ENCODE measurements around the gene LSM4. TPM values are rescaled to one million over a fixed set of nuclear protein-coding genes. Genes with fewer than 3 reads are reported as not detected.

Gene LSM4
- total and polyA plus RNA-seq, 2 of the 13 experiments (the other 11 are each of a cell fraction or from before 2014, with no cell fraction given), result 65.8 to 166 TPM

- TF ChIP-seq ZNF574 (CRISPR knock-in tag; IDR thresholded peaks at IDR 0.05) (peak; percentile 45; the same call in 1 of the 2 replicates), MYNN (CRISPR knock-in tag; IDR thresholded peaks at IDR 0.05; ENCODE audit: low read depth) (no peak), RAD51 (IDR thresholded peaks at IDR 0.05; ENCODE audit: borderline replicate concordance) (no peak), FOXO1 (CRISPR knock-in tag; IDR thresholded peaks at IDR 0.05) (0 out of 2 replicates have a peak, but pooled peaks have one; percentile 24), ZNF282 (IDR thresholded peaks at IDR 0.05; ENCODE audit: partially characterized antibody) (no peak), RAD21 (CRISPR knock-in tag; IDR thresholded peaks at IDR 0.05) (no peak), ZC3H13 (CRISPR knock-in tag; IDR thresholded peaks at IDR 0.05) (peak; percentile 100), GPN1 (CRISPR knock-in tag; IDR thresholded peaks at IDR 0.05; ENCODE audit: borderline replicate concordance) (0 out of 2 replicates have a peak, but pooled peaks have one; percentile 26), ZNF552 (CRISPR knock-in tag; IDR thresholded peaks at IDR 0.05; ENCODE audit: borderline replicate concordance) (0 out of 2 replicates have a peak, but pooled peaks have one; percentile 52), HMGXB3 (CRISPR knock-in tag; IDR thresholded peaks at IDR 0.05; ENCODE audit: borderline replicate concordance) (no peak), HMG20A (CRISPR knock-in tag; IDR thresholded peaks at IDR 0.05; ENCODE audit: borderline replicate concordance) (no peak; the same call in 1 of the 2 replicates), TEAD2 (CRISPR knock-in tag; IDR thresholded peaks at IDR 0.05) (no peak), SMARCC2 (IDR thresholded peaks at IDR 0.05) (no peak), LBX2 (CRISPR knock-in tag; IDR thresholded peaks at IDR 0.05; ENCODE audit: borderline replicate concordance) (0 out of 2 replicates have a peak, but pooled peaks have one; percentile 25), ATF4 (CRISPR knock-in tag; IDR thresholded peaks at IDR 0.05) (no peak), ZNF549 (CRISPR knock-in tag; IDR thresholded peaks at IDR 0.05) (no peak), TERF1 (CRISPR knock-in tag; IDR thresholded peaks at IDR 0.05) (0 out of 2 replicates have a peak, but pooled peaks have one; percentile 15), ATM (IDR thresholded peaks at IDR 0.05; ENCODE audit: borderline replicate concordance) (no peak), HNRNPL (IDR thresholded peaks at IDR 0.05; ENCODE audit: low read depth, low read length) (peak; percentile 82; the same call in 1 of the 2 replicates)
These were observed 42.4 kb downstream of the LSM4 start (continued) for GRCh38 chr19:18280247-18281081.
